HepG2 (cell line): ENCODE results near the gene RAET1E. TPM values are rescaled to one million over a fixed set of nuclear protein-coding genes. Genes with fewer than 3 reads are reported as not detected.
A peak's percentile ranks its signal among the peaks of the same experiment; 100 is the strongest.

Experiments
- ADNP ChIP-seq: sonication (generic); formaldehyde crosslinking; IDR thresholded peaks from 2 replicates; pipeline ENCODE4 v1.4.0; 2020; ENCODE audit warnings: missing genetic modification reagents
- ATF3 ChIP-seq: sonication (generic); formaldehyde crosslinking; IDR thresholded peaks from 2 replicates; pipeline ENCODE4 v1.4.0; 2020; ENCODE audit warnings: missing genetic modification reagents
- ELF1 ChIP-seq: sonication (generic); formaldehyde crosslinking; IDR thresholded peaks from 2 replicates; pipeline ENCODE4 v1.4.0; 2020; ENCODE audit warnings: missing genetic modification reagents
- ETS1 ChIP-seq: sonication (generic); formaldehyde crosslinking; IDR thresholded peaks from 2 replicates; pipeline ENCODE4 v1.4.0; 2020; ENCODE audit warnings: missing genetic modification reagents
- GPN1 ChIP-seq: sonication (generic); formaldehyde crosslinking; IDR thresholded peaks from 2 replicates; pipeline ENCODE4 v1.5.1; 2020; ENCODE audit warnings: missing genetic modification reagents, borderline replicate concordance
- IKZF4 ChIP-seq: sonication (generic); formaldehyde crosslinking; IDR thresholded peaks from 2 replicates; pipeline ENCODE4 v1.5.1; 2020; ENCODE audit warnings: borderline replicate concordance, mild to moderate bottlenecking, low read depth, missing genetic modification reagents; ENCODE audit errors: not compliant biosample characterization
- MAFK ChIP-seq, 2 experiments: IDR thresholded peaks in 1 of 2; conservative IDR thresholded peaks in 1 of 2; 2 replicates each; pipeline ENCODE4 v1.6.1; 2011; ENCODE audit warnings: improper control_type of control experiment in 2 of 2, low read length in 2 of 2
- NFATC3 ChIP-seq: sonication (generic); formaldehyde crosslinking; IDR thresholded peaks from 2 replicates; pipeline ENCODE4 v1.5.1; 2020; ENCODE audit warnings: mild to moderate bottlenecking, missing genetic modification reagents
- RBM39 ChIP-seq: fragments of 200-400 bp; formaldehyde crosslinking; IDR thresholded peaks from one replicate; pipeline ENCODE4 v1.6.1; 2018; ENCODE audit warnings: antibody characterized with exemption, mild to moderate bottlenecking, low read depth, low read length; ENCODE audit not compliant: poor library complexity, severe bottlenecking
- REL ChIP-seq: sonication (generic); formaldehyde crosslinking; conservative IDR thresholded peaks from 2 replicates; pipeline ENCODE4 v1.8.0; 2022; ENCODE audit warnings: mild to moderate bottlenecking, missing genetic modification reagents, moderate library complexity
- RFX3 ChIP-seq: IDR thresholded peaks from 2 replicates; pipeline ENCODE4 v1.6.1; 2016; ENCODE audit warnings: missing biosample characterization, missing genetic modification reagents
- SRSF9 ChIP-seq: fragments of 200-400 bp; formaldehyde crosslinking; IDR thresholded peaks from 2 replicates; pipeline ENCODE4 v1.6.1; 2018; ENCODE audit warnings: borderline replicate concordance, mild to moderate bottlenecking, low read depth, low read length; ENCODE audit not compliant: insufficient read depth, poor library complexity, severe bottlenecking
- TGIF2 ChIP-seq: IDR thresholded peaks from 2 replicates; pipeline ENCODE4 v1.6.1; 2016; ENCODE audit warnings: control low read depth, missing compliant biosample characterization
- THYN1 ChIP-seq: sonication (generic); formaldehyde crosslinking; IDR thresholded peaks from 2 replicates; pipeline ENCODE4 v1.8.1; 2023; ENCODE audit warnings: low read depth, mild to moderate bottlenecking, moderate library complexity, missing genetic modification reagents, borderline replicate concordance
- ZFY ChIP-seq: sonication (generic); formaldehyde crosslinking; IDR thresholded peaks from 2 replicates; pipeline ENCODE4 v1.4.0; 2020; ENCODE audit warnings: missing genetic modification reagents
- ZNF121 ChIP-seq: sonication (generic); formaldehyde crosslinking; IDR thresholded peaks from 2 replicates; pipeline ENCODE4 v1.5.0; 2020; ENCODE audit warnings: mild to moderate bottlenecking, missing genetic modification reagents
- ZNF124 ChIP-seq: sonication (generic); formaldehyde crosslinking; IDR thresholded peaks from 2 replicates; pipeline ENCODE4 v1.4.0; 2020; ENCODE audit warnings: missing genetic modification reagents
- ZNF230 ChIP-seq: sonication (generic); formaldehyde crosslinking; IDR thresholded peaks from 2 replicates; pipeline ENCODE4 v1.4.0; 2020; ENCODE audit warnings: mild to moderate bottlenecking, missing genetic modification reagents
- ZNF264 ChIP-seq: sonication (generic); formaldehyde crosslinking; IDR thresholded peaks from 2 replicates; pipeline ENCODE4 v1.4.0; 2020; ENCODE audit warnings: missing genetic modification reagents
- ZNF577 ChIP-seq: sonication (generic); formaldehyde crosslinking; IDR thresholded peaks from 2 replicates; pipeline ENCODE4 v1.4.0; 2020; ENCODE audit warnings: mild to moderate bottlenecking, low read depth, missing genetic modification reagents, borderline replicate concordance
- ZNF766 ChIP-seq: sonication (generic); formaldehyde crosslinking; IDR thresholded peaks from 2 replicates; pipeline ENCODE4 v1.5.0; 2020; ENCODE audit warnings: missing genetic modification reagents, borderline replicate concordance
- ZSCAN31 ChIP-seq: sonication (generic); formaldehyde crosslinking; IDR thresholded peaks from 2 replicates; pipeline ENCODE4 v1.5.0; 2020; ENCODE audit warnings: low read depth, mild to moderate bottlenecking, missing genetic modification reagents
- polyA plus RNA-seq, 8 experiments: library from polyadenylated mRNA; depleted of rRNA in 3 of 8; stranded (reverse) in 7 of 8; unstranded in 1 of 8; fragments of >200 nt; fragmentation: Illumina TruSeq in 4 of 8; extraction: Trizol in 4 of 8; gene quantifications; 2 replicates each; pipeline versions ENCODE4 v1.2.1 to v1.2.3, GENCODE V29; 2011 to 2016; ENCODE audit warnings: low read depth in 4 of 8, missing spikeins in 1 of 8, mixed read lengths in 1 of 8; ENCODE audit not compliant: insufficient read depth in 1 of 8
- total RNA-seq, 5 experiments: library from RNA; depleted of rRNA; stranded (reverse); fragments of >200 nt; fragmentation: Illumina TruSeq; extraction: Trizol; gene quantifications; 2 replicates each; pipeline ENCODE4 v1.2.3, GENCODE V29; 2016; ENCODE audit warnings: low read depth in 1 of 5
- TF ChIP-seq, protein P1 (sequence below): sonication (generic); formaldehyde crosslinking; IDR thresholded peaks from 2 replicates; pipeline ENCODE4 v1.5.0; 2020; ENCODE audit warnings: missing genetic modification reagents
- TF ChIP-seq, protein P2 (sequence below): sonication (generic); formaldehyde crosslinking; IDR thresholded peaks from 2 replicates; pipeline ENCODE4 v1.4.0; 2020; ENCODE audit warnings: missing genetic modification reagents
- TF ChIP-seq, protein P3 (sequence below): sonication (generic); formaldehyde crosslinking; IDR thresholded peaks from 2 replicates; pipeline ENCODE4 v1.4.0; 2020; ENCODE audit warnings: missing genetic modification reagents

RAET1E gene
- total and polyA plus RNA-seq, 2 of the 13 experiments (the other 11 are each of a cell fraction or from before 2014, with no cell fraction given): not detected

GRCh38 chr6:149860834-149861602 lies 36.9 kb downstream of the RAET1E start (continued):
- TF ChIP-seq ETS1 (0 out of 2 replicates have a peak, but pooled peaks have one; percentile 45), RFX3 (0 out of 2 replicates have a peak, but pooled peaks have one; percentile 24), ZNF230 (no peak), ZSCAN31 (peak; percentile 52; the same call in 1 of the 2 replicates), ZNF124 (CRISPR knock-in tag) (peak; percentile 91; the same call in 1 of the 2 replicates), ZNF121 (CRISPR knock-in tag) (peak; percentile 97), GPN1 (no peak), ATF3 (no peak), THYN1 (no peak), NFATC3 (no peak), ELF1 (CRISPR knock-in tag) (0 out of 2 replicates have a peak, but pooled peaks have one; percentile 2), TGIF2 (CRISPR knock-in tag) (0 out of 2 replicates have a peak, but pooled peaks have one; percentile 36), SRSF9 (no peak), ZFY (peak; percentile 78), ZNF577 (CRISPR knock-in tag) (no peak), ZNF766 (0 out of 2 replicates have a peak, but pooled peaks have one; percentile 55), MAFK (conservative IDR thresholded peaks at IDR 0.05 in 1 of 2, IDR thresholded peaks at IDR 0.05 in 1 of 2; ENCODE audit: low read length in 2 of 2) (no peak), RBM39 (no peak), IKZF4 (CRISPR knock-in tag) (peak; percentile 44), ADNP (CRISPR knock-in tag) (no peak), REL (CRISPR knock-in tag) (no peak), ZNF264 (peak; percentile 24; the same call in 1 of the 2 replicates)
- TF ChIP-seq, protein P1, sequence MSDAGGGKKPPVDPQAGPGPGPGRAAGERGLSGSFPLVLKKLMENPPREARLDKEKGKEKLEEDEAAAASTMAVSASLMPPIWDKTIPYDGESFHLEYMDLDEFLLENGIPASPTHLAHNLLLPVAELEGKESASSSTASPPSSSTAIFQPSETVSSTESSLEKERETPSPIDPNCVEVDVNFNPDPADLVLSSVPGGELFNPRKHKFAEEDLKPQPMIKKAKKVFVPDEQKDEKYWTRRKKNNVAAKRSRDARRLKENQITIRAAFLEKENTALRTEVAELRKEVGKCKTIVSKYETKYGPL (CRISPR knock-in tag): no peak
- TF ChIP-seq, protein P2, sequence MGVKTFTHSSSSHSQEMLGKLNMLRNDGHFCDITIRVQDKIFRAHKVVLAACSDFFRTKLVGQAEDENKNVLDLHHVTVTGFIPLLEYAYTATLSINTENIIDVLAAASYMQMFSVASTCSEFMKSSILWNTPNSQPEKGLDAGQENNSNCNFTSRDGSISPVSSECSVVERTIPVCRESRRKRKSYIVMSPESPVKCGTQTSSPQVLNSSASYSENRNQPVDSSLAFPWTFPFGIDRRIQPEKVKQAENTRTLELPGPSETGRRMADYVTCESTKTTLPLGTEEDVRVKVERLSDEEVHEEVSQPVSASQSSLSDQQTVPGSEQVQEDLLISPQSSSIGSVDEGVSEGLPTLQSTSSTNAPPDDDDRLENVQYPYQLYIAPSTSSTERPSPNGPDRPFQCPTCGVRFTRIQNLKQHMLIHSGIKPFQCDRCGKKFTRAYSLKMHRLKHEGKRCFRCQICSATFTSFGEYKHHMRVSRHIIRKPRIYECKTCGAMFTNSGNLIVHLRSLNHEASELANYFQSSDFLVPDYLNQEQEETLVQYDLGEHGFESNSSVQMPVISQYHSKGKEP: no peak
- TF ChIP-seq, protein P3, sequence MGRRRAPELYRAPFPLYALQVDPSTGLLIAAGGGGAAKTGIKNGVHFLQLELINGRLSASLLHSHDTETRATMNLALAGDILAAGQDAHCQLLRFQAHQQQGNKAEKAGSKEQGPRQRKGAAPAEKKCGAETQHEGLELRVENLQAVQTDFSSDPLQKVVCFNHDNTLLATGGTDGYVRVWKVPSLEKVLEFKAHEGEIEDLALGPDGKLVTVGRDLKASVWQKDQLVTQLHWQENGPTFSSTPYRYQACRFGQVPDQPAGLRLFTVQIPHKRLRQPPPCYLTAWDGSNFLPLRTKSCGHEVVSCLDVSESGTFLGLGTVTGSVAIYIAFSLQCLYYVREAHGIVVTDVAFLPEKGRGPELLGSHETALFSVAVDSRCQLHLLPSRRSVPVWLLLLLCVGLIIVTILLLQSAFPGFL (CRISPR knock-in tag): no peak
